HG02852 (cell line): ENCODE data around the gene NR1H2.
A peak's percentile ranks its signal among the peaks of the same experiment; 100 is the strongest.

Source experiments
- ATAC-seq: cut with Tn5 transposase; IDR thresholded peaks from one replicate; pipeline ENCODE4 v1.9.1; 2021; ENCODE audit warnings: mild to moderate bottlenecking, moderate library complexity; ENCODE audit not compliant: unreplicated experiment

The NR1H2 gene

GRCh38 chr19:50401605-50402450, 25.6 kb downstream of the NR1H2 start:
- ATAC-seq, result no peak

- no peak for ATAC-seq
These were observed 26.5 kb downstream of the NR1H2 start for GRCh38 chr19:50402544-50403301.

- no peak for ATAC-seq
These were observed 30.0 kb downstream of the NR1H2 start for GRCh38 chr19:50406156-50406820.

- ATAC-seq, result no peak
These were observed 30.6 kb downstream of the NR1H2 start for GRCh38 chr19:50406829-50407228.

- no peak for ATAC-seq
These were observed 33.1 kb downstream of the NR1H2 start for GRCh38 chr19:50409347-50409746.

GRCh38 chr19:50410109-50410508, 33.9 kb downstream of the NR1H2 start:
- ATAC-seq, result no peak

- no peak for ATAC-seq
These were observed 36.2 kb downstream of the NR1H2 start for GRCh38 chr19:50412419-50412818.

- no peak for ATAC-seq
These were observed 36.8 kb downstream of the NR1H2 start for GRCh38 chr19:50413096-50413495.

- ATAC-seq, result no peak
These were observed 37.3 kb downstream of the NR1H2 start for GRCh38 chr19:50413531-50413930.

GRCh38 chr19:50414864-50415660, 38.8 kb downstream of the NR1H2 start:
- peak; percentile 13 for ATAC-seq

- ATAC-seq, result peak; percentile 50
These were observed 39.4 kb downstream of the NR1H2 start for GRCh38 chr19:50415661-50416033.

- ATAC-seq, result no peak
These were observed 40.0 kb downstream of the NR1H2 start for GRCh38 chr19:50416034-50416977.

- no peak for ATAC-seq
These were observed 41.1 kb downstream of the NR1H2 start for GRCh38 chr19:50417111-50418081.

GRCh38 chr19:50418176-50419021, 42.1 kb downstream of the NR1H2 start, which contains the start of gene SPIB:
SPIB (plus strand) TSS chr19:50418938; CDS start chr19:50418963, 25 bp downstream.
- ATAC-seq, result no peak

GRCh38 chr19:50419022-50419579, 42.8 kb downstream of the NR1H2 start:
- no peak for ATAC-seq

GRCh38 chr19:50419580-50420035, 43.4 kb downstream of the NR1H2 start:
- no peak for ATAC-seq

- ATAC-seq, result no peak
These were observed 43.9 kb downstream of the NR1H2 start for GRCh38 chr19:50420127-50420526.
